Fibroblast of lung (primary cell): ENCODE data around the gene SUPT20HL2.

Experiments
- EZH2 ChIP-seq: IDR thresholded peaks from 2 replicates; pipeline ENCODE4 v1.5.1; 2012; ENCODE audit warnings: low read length, control low read depth, mild to moderate bottlenecking; ENCODE audit errors: missing control alignments
- TF ChIP-seq, protein P1 (sequence below), 2 donors: IDR thresholded peaks in 1 of 2; conservative IDR thresholded peaks in 1 of 2; 1 replicate in 1 of 2; 2 replicates in 1 of 2; pipeline ENCODE4 v1.5.1; 2011 to 2012; ENCODE audit warnings: low read length in 2 of 2, control low read depth in 1 of 2, inconsistent platforms in 1 of 2, low read depth in 1 of 2, mild to moderate bottlenecking in 1 of 2

DNA sequence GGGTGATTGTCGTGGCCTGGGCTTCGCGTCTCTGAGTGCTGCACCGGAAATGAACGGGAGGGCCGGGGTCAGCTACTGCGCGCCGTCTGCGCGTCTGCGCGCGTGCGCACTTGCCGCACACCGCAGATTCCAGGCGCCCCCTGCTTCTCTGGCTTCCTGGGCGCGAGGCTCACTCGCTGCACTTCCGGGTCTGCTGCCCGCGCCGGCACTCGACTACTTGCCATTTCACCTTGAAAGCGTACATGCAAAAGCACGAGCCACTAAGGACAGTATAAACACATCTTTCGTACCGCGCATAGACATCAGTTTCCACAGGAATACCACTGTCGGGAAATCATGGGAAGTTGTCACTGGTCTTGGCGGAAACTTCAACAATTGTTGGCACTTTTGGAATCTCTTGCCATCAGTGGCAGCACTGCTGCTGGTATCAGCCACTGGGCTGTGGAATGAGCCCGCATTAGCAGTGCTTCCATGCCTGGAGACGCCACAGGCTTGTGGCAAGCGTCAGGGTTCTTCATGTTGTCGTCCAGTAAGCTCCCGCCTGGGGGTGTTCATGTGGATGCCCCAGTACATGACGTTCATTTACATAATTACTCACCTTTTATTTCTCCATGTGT, at the start of gene SUPT20HL2:
- TF ChIP-seq, protein P1, sequence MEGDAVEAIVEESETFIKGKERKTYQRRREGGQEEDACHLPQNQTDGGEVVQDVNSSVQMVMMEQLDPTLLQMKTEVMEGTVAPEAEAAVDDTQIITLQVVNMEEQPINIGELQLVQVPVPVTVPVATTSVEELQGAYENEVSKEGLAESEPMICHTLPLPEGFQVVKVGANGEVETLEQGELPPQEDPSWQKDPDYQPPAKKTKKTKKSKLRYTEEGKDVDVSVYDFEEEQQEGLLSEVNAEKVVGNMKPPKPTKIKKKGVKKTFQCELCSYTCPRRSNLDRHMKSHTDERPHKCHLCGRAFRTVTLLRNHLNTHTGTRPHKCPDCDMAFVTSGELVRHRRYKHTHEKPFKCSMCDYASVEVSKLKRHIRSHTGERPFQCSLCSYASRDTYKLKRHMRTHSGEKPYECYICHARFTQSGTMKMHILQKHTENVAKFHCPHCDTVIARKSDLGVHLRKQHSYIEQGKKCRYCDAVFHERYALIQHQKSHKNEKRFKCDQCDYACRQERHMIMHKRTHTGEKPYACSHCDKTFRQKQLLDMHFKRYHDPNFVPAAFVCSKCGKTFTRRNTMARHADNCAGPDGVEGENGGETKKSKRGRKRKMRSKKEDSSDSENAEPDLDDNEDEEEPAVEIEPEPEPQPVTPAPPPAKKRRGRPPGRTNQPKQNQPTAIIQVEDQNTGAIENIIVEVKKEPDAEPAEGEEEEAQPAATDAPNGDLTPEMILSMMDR (conservative IDR thresholded peaks at IDR 0.05 in 1 of 2, IDR thresholded peaks at IDR 0.05 in 1 of 2; ENCODE audit: low read depth in 1 of 2, low read length in 2 of 2) = no peak
- TF ChIP-seq EZH2 = no peak
